Right ventricle myocardium inferior (tissue), 1 donor: ENCODE results near the gene ZNF236. TPM values are rescaled to one million over a fixed set of nuclear protein-coding genes. Genes with fewer than 3 reads are reported as not detected.
"Not testable (repeated sequence)": the region's sequence is repeated elsewhere in the genome, so short reads cannot be mapped to it uniquely, and the experiment has no call there.

ENCODE experiments used
- ATAC-seq: fragments of 200-7000 bp; cut with Tn5 transposase; one replicate; pipeline ENCODE4 v1.9.1; 2020; ENCODE audit warnings: mild to moderate bottlenecking, moderate library complexity
- DNase-seq: peaks from one replicate; pipeline ENCODE4 v3.0.0; 2021; ENCODE audit errors: missing footprints
- intact Hi-C: fragments of 100-400 bp; cut with DNase I; formaldehyde crosslinking; loops from one replicate; pipeline ENCODE4 v1.11.0; 2022
- total RNA-seq: library from RNA; stranded (reverse); fragmentation: NEBNext Ultra II Directional; extraction: Animal tissue kit (Norgen Biotek cat#: 25700); gene quantifications from one replicate; pipeline ENCODE4 v1.2.1, GENCODE V29; 2021
- donor health status: DM: no; HTN: yes; CAD: no; lungs with severe emphysema.

Gene ZNF236
- total RNA-seq, 1 donor from 2014 or later: 10.9 TPM

GRCh38 chr18:76931171-76931570 lies 108.8 kb downstream of the ZNF236 start:
- intact Hi-C loops: no loop called here
- ATAC-seq (no peak), DNase-seq (no peak)

DNA sequence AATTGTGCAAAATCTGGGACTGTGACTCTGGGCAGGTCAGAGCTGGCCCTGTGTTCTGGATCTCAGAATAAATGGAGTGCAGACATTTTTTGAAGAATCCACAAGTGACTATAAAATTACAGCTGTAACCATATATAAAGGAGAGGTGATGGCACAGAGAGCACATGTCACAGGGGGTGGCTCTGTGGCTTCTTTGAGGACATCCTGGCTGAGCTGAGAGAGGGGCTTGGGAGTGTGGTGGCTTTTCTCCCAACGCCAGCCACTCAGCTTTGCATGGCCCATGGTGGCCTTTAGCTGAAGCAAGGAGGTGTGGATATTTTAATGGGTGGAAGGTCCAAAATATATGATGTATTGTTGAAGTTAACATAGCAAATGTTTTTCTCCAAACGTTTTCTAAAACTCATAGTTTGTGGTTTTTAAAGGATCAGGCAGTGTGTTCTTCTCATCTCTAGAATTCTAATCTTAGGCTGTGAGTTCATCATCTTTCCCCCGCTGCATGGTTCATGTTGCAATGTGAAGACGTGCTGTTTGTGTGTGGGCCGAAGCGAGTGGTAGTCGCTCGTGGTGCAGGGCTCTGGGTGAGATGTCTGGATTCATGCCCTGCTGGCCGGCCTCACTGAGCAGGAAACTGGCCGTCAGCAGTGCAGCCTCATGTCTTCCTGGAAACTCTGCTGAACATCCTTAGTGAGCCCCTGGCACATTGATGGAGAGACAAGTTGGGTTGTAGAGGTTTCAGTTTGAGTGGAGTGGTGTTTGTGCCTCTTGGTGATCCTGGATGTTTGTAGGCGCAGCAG lies 109.9 kb downstream of the ZNF236 start:
- peak; percentile 80 for DNase-seq
- ATAC-seq: peak; percentile 93
- intact Hi-C loops: no loop called here

DNA sequence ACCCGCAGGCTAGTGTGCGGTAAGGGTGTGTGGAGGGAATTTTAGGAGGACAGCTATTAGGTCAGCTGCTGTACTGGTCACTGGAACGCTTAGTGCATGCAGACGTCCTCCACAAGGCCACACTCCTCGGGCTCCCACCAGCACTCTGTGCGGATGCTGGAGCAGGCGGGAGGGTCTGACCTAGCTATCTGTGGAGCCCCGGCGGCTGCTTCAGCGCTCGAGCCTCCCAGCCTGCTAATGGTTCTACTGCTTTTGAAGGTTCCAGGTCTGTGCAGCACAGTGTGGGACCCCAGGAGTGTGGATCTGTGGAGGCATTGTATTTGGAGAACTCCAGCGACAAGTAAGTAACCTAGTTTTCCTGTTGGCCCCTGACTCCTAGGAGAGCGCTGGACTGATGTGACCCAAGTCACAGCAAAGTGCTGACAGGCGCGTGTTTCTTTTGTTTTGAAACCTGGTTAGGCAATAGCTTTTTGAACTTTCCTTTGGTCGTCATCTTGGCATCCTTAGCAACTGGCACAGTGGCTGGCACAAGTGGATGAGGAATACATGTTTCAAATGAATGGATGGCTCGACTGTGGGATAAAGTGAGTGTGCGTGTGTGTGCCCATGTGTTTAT lies 113.5 kb downstream of the ZNF236 start:
- DNase-seq: no peak

DNA sequence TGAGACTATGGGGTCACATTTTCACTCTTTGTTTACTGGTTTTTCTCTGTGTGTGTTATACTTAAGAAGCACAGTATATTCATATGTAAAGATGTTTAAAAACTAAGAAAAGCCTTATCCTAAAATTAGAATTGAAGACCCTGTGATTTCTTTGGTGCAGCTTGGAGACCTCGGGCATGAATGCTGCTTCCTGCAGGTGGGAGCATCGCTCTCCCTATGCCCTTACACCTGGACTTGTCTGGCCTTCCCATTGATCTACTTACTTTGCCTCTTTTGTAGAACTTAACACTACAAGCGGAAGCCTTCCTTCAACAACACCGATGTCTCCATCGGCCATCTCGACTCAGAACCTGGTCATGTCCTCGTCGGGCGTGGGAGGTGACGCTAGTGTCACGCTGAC lies 114.5 kb downstream of the ZNF236 start:
- ATAC-seq: no peak
- intact Hi-C loops: no loop called here
- no peak for DNase-seq

More for the DNA sequence above, 113.5 kb downstream of the ZNF236 start:
- intact Hi-C loops: no loop called here
- peak; percentile 27 for ATAC-seq

DNA sequence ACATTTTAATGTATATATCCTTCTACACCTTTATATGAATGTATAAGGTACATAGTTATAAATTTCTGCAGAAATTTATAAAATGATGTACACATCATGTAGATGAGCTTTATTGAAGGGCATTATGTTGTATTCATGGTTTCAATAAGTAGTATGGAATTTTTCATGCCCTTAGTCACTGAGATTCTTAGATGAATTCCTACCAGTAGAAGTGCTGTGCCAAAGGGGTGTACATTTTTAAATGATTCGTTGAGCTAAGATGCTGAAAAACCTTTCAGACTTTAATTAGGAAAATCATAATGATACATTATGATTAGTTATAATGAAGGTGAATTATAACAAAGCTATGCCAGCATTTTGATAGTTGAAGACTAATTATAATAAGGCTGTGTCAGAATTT lies 115.2 kb downstream of the ZNF236 start:
- intact Hi-C loops: no loop called here
- ATAC-seq (no peak), DNase-seq (no peak)

- ATAC-seq (no peak), DNase-seq (no peak)
- intact Hi-C loops: no loop called here
Observed at GRCh38 chr18:76938619-76939018, 116.3 kb downstream of the ZNF236 start.

- ATAC-seq (no peak), DNase-seq (no peak)
- intact Hi-C loops: no loop called here
Observed at GRCh38 chr18:76941284-76941683, 118.9 kb downstream of the ZNF236 start.

GRCh38 chr18:76943542-76944339 lies 121.4 kb downstream of the ZNF236 start:
- intact Hi-C loops: no loop called here
- DNase-seq (no peak), ATAC-seq (peak; percentile 52)

GRCh38 chr18:76944346-76944745 lies 122.0 kb downstream of the ZNF236 start:
- DNase-seq, ATAC-seq, intact Hi-C loops: not testable (repeated sequence)

DNA sequence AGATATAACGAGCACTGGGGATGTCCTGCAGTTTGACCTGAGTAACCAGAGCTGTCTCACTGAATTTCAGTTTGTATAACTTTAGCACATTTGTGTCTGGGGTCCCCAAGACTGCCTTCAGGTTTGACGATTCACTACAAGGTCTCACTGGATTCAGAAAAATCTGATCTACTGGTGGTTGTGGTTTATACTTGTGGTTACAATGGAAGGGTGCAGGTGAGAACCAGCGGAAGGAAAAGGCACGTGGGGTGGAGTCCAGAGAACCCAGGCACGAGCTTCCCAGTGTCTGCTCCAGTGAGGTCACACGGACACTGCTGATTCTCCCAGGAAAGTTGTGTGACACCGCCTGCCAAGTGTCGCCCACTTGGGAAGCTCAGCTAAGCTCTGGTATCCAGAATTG lies 126.0 kb downstream of the ZNF236 start:
- DNase-seq: no peak
- intact Hi-C loops: no loop called here
- ATAC-seq: no peak

DNA sequence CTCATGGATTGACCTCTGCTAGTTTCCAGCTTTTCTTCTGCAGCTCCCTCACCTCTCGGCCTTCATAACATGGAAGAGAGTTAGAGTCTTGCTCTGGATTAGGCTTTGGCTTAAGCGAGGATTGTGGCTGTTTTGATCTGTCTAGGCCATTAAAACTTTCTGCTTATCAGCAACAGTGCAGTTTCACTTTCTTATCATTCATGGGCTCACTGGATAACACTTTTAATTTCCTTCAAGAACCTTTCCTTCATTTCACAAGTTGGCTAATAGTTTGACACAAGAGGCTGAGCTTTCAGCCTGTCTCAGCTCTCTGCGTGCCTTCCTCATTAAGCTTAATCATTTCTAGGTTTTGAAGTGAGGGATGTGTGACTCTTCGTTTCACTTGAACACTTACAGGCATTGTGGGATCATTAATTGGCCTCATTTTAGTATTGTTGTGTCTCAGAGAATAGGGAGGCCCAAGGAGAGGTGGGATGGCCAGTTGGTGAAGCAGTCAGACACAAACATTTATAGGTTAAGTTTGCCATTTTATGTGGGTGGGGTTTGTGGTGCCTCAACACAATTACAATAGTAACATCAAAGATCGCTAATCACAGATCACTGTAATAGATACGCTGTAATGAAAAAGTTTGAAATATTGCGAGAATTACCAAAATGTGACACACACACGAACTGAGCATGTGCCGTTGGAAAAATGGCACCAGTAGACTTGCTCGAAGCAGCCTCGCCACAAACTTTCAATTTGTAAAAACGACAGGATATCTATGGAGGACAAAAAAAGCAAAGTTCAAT lies 129.3 kb downstream of the ZNF236 start:
- no peak for DNase-seq
- no peak for ATAC-seq
- intact Hi-C loops: no loop called here

DNA sequence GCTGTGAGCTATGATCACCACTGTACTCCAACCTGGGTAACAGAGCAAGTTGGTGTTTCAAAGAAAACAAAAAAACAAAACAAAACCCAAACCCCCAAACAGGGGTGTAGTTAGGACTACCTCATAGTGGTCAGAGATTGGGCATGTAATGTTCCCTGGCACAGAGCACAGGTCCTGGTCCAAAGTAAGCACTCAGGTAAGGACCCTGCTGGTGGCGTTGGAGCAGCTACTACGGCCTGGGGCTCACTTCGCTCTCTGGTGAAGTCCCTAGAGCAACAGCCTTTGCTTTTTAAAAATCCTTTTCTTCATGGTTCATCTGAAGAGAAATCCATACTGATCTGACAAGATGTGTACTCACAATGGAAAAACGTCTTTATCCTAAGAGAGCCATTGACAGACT lies 130.4 kb downstream of the ZNF236 start:
- DNase-seq: no peak
- intact Hi-C loops: no loop called here
- ATAC-seq: no peak

- ATAC-seq: peak; percentile 20
- no peak for DNase-seq
- intact Hi-C loops: no loop called here
Observed at GRCh38 chr18:76953156-76953555, 130.8 kb downstream of the ZNF236 start.

- DNase-seq (peak; percentile 83), ATAC-seq (peak; percentile 53)
- intact Hi-C loops: no loop called here
Observed at GRCh38 chr18:76953583-76954233, 131.4 kb downstream of the ZNF236 start.

GRCh38 chr18:76955524-76956170 lies 133.3 kb downstream of the ZNF236 start:
- intact Hi-C loops: no loop called here
- no peak for ATAC-seq
- no peak for DNase-seq

GRCh38 chr18:76956648-76957047 lies 134.3 kb downstream of the ZNF236 start:
- intact Hi-C loops: no loop called here
- DNase-seq (no peak), ATAC-seq (no peak)

DNA sequence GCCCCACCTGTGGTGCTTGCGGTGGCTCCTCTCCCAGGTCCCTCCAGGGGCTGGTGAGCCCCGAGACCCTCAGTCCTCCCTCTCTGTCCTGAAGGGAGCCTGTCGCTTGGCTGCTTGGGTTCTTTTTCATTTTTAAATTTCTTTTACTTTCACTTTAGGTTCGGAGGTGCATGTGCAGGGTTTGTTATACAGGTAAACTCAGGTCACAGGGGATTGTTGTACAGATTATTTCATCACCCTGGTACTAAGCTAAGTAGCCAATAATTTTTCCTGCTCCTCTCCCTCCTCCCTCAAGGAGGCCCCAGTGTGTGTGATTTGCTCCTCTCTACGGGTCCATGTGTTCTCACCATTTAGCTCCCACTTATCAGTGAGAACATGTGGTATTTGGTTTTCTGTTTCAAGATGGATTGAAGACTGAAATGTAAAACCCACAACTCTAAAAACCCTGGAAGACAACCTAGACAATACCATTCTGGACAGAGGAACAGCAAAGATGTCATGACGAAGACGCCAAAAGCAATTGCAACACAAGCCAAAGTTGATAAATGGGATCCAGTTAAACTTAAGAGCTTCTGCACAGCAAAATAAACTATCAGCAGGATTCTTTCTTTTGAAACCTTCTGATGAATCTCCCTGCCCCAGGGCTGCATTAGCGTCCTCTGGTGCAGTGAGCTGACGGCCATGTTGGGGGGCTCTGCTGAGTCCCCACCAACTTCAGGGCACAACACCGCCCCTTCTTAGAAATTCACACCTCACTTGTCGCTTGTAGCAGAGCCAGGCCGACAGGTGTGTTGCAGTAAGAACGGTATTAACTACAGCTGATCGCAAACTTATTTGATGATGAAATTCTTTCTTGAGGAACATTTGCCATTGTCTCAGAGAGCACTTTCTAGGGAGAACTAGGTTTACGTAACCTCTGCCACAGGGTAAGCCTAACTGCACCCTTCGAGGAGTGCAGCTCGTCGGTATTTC lies 135.3 kb downstream of the ZNF236 start:
- intact Hi-C loops: no loop called here
- DNase-seq: no peak
- no peak for ATAC-seq
